ENCODE data around the gene SELP.

Gene SELP

DNA sequence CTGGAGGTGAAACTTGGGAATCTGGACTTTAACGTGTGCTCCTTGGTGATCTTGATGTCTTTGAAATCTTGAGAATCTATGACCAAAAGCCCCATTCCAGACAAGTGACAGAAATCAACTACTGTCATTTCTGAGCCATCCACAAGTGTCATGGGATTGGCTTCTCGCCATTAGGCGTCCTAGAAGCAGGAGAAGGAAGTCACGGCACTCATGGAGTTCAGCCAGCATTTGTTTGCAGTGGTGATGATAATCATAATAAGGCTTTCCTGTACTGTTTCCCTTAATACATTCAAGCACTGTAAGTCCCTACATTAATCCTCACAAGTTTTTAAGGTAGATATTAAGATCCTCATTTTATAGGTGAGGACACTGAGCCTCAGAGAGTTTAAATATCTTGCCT, 55.6 kb downstream of the SELP start:
- DNase-seq = no peak

DNA sequence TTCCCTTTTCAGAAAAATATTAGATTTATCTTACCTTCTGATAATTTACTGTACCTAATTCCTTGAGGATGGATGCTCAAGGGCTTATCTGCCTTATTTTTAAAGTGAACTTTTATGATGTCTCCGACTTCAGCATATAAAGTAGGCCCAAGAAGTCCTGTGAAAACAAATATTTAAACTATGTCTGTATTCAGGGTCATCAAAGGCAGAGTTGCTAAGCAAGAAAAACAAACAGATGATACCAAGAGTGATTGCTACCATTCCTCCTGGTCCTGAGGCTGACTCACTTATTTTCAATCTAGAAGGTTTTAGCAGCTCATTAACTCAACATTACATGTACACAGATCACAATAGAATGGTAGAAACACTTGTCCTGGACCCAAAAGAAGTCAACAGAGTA, 57.7 kb downstream of the SELP start:
- no peak for DNase-seq

GRCh38 chr1:169571450-169571849, 58.5 kb downstream of the SELP start:
- no peak for DNase-seq

DNA sequence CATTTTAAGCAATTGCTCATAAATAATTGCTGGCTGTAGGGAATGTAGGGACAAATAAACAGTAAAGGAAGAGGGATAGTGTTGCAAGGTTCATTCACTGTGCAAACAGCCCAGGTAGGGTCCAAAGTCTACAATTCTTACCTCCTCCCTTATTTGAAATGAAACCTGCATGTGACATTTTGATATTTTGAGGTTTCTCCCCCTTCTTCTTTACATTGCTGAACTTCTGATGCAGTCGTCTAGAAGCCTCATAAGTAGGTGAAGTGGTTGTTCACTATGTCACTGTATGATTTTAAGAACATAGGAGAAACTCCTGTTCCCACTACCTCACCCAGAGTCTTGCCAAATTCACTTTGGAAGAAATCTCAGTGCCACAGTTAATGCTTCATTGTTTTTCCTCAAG, 59.8 kb downstream of the SELP start:
- DNase-seq = no peak

- no peak for DNase-seq
Measured at GRCh38 chr1:169568497-169568896, 61.4 kb downstream of the SELP start.

DNA sequence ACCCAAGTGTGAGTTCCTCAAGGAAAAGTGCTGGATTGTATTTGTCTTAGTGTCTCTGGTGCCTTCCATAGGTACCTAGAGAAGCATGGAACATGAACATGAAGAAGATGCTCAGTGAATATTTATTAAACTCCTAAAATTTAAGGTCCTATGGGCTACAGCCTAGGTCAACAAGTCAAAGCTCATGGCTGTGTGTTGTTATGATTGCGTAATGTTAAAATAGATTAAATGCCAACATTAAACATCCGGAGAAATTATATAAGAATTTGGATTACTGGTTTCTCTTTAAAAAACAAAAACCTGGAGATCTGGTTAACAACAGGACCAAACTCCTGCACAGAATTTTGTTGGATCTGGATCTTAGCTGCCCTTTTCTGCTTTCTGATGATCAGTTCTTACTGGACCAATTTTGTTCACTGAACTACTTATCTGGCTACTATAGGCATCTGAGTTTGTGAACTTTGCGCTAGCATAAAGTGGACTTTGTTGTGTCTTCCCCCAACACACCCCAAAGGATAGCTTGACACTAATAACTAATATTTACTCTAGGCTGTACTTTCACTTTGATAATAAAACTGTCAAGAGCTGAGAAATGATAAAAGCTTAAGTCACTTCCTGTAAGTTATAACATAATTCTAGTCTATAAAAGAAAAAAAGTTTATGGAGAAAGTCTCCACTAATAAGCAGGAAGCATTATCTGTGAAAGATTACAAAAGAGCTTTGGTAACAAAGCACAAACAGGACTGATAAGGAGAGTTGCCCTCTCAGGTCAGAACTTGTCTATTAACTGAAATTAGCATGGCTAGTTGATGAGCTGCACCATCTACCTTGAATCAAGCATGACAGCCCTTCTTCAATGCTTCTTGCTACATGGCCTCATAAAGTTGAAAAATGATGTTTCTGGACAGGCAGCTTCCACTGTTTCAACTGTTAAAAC, 64.3 kb downstream of the SELP start:
- no peak for DNase-seq

DNA sequence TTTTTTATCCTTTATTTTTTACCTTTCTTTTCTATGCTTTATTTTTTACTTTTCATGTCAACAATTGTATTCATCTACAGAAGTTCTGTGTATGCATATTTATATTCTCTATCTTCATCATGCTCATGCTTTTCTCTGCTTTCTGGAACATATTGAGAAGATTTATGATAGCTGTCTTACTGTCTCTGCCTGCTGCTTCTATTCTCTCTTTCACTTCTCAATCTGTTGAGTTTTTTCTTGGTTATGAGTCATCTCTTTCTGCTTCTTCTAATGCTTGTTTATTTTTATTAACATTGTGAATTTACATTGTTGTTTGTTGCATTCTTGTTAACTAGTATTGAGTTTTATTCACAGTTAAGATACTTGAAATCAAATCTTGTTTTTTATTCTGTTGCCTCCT, 66.3 kb downstream of the SELP start:
- DNase-seq = no peak

DNA sequence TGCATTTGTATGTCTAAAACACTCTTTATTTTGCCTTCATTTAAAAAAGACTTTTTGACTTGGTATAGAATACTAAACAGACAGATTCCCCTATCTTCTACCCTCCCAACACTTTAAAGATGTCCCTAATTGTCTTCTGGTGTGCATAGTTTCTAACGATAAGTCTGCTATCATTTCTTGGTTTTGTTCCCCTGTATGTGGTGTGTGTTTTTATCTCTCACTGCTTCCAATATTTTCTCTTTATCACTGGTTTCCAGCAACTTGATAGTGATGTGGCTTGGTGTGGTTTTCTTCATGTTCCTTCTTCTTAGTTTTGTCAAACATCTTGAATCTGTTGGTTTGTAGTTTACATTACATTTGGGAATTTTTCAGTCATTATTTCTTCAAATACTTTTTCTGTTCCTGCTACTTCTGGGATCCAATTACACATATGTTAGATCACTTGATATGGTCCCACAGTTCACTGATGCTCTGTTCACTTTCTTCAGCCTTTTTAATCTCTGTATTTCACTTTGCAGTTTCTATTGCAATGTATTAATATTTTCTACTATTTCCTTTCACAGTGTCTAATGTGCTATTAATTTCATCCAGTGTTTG, 66.8 kb downstream of the SELP start:
- no peak for DNase-seq

- DNase-seq = no peak
Measured at GRCh38 chr1:169561692-169562091, 68.2 kb downstream of the SELP start.

- DNase-seq = no peak
Measured at GRCh38 chr1:169557131-169557530, 72.8 kb downstream of the SELP start.

DNA sequence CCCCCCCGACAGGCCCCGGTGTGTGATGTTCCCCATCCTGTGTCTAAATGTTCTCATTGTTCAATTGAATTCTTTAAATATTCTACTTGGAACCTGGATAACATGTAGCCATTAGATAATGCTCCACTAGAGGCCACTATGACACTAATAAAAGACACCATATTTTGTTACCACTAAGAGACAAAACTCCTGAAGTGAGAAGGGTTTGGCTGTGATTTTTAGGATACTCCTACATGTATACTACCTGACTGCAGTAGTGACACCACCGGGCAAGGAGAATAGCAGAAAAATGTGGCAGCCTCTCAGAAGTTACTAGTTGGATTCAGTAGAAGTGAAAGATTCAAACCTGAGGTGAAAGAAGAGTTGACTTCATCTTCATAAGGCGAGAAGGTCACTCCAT, 79.6 kb downstream of the SELP start:
- DNase-seq = no peak

- DNase-seq = no peak
Measured at GRCh38 chr1:169548282-169548681, 81.6 kb downstream of the SELP start.

DNA sequence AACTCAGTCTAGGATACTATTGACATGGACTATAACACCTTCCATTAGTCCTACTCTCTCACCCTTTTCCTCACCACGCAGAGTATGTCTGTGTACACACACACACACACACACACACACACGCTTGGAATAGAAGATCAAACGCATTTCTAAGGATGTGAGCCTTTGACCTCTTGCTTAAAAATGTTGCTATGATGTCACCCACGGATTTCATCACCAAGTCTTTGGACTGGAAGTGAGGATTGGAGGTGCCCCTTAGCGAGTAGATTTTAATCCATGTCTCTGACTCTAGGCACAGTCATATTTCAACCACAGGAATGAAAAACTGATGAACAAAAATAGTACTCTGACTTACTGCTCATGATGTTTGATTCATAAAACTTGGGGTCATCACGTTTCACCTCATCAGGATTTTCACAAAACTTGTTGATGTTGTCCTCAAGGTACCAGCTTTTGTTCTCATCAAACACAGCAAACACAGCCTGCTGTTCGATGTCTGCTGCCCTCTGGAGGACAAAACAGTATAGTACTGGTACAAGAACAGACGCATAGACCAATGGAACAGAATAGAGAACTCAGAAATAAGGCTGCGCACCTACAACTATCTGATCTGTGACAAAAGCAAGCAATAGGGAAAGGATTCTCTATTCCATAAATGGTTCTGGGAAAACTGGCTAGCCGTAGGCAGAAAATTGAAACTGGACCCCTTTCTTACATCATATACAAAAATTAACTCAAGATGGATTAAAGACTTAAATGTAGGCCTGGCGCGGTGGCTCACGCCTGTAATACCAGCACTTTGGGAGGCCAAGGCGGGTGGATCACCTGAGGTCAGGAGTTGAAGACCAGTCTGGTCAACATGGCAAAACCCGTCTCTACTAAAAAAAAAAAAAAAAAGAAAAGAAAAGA, 83.6 kb downstream of the SELP start:
- DNase-seq = peak; percentile 47

GRCh38 chr1:169545472-169545871, 84.5 kb downstream of the SELP start:
- DNase-seq = no peak

DNA sequence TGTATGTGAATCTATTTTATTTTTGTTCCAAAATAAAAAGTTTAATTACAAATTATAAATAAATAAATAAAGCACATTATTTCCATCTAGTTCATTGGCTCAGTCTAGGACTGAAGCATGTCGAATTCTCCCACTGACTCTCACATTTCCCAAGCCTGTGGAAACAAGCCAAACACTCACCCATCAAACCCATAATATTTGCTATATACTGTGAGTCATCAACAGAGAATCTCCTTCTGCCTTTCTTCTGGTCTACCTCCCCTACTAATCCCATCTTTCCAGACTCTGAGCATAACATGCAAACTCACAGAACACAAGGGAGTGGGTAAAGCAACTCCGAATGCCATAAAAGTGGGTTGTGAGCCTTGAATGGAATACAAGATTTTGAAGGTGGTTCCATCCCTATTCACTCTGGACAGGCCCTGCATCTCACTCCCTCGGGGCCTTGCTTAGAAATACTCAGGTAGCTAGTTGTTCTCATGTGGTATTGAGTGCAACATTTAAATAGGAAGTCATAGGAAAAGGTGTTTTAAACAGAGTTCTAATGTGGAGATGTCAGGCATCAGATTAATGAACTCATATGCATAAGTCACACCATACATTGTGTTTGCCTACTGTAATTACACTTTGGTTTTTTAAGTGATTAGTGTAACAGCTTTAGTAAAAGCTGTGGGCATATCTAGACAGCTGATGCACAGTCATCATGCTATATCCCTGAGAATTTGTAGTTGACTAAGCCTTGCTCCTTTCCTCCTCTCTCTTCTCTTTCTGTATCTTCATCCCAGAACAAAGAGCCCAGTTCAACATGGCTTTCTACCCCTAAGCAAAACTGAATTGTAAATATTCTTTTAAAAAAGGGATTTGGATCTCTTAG, 90.7 kb downstream of the SELP start:
- DNase-seq = no peak

Measured in activated T-cell treated with anti-CD3 and anti-CD28 coated beads for 4 hours (primary cell).